ENCODE results near the gene ATP8A2. TPM values are rescaled to one million over a fixed set of nuclear protein-coding genes. Genes with fewer than 3 reads are reported as not detected.

ATP8A2 gene
- total RNA-seq, 2 experiments from 2014 or later = 0.28 to 0.32 TPM

- no peak overlapping the region for H3K27ac Mint-ChIP-seq
- CTCF ChIA-PET = no interaction called here
- H3K9me3 Mint-ChIP-seq (ENCODE audit: low read depth) = no peaks in the 10 kb centered on the region
- no peaks in the 10 kb centered on the region for H3K4me1 Mint-ChIP-seq
- H3K4me3 Mint-ChIP-seq = no peak overlapping the region
- no peaks in the 10 kb centered on the region for H3K27me3 Mint-ChIP-seq
- H3K36me3 Mint-ChIP-seq = no peaks in the 10 kb centered on the region
- no peak for ATAC-seq
- no peak for DNase-seq
Observed at GRCh38 chr13:25654322-25654721, 282.5 kb downstream of the ATP8A2 start.

GRCh38 chr13:25657157-25657556 is 285.4 kb downstream of the ATP8A2 start:
- CTCF ChIA-PET = no interaction called here
- H3K36me3 Mint-ChIP-seq = no peaks in the 10 kb centered on the region
- no peak for ATAC-seq
- H3K27me3 Mint-ChIP-seq = peaks cover 4% of the 10 kb centered on the region
- H3K27ac Mint-ChIP-seq = no peak overlapping the region
- H3K4me1 Mint-ChIP-seq = no peaks in the 10 kb centered on the region
- no peak for DNase-seq
- H3K4me3 Mint-ChIP-seq = no peak overlapping the region
- no peaks in the 10 kb centered on the region for H3K9me3 Mint-ChIP-seq (ENCODE audit: low read depth)

- H3K36me3 Mint-ChIP-seq = no peaks in the 10 kb centered on the region
Observed at GRCh38 chr13:25659091-25659795, 287.5 kb downstream of the ATP8A2 start.

GRCh38 chr13:25660996-25661395 is 289.2 kb downstream of the ATP8A2 start:
- CTCF ChIA-PET = no interaction called here
- H3K27me3 Mint-ChIP-seq = peaks cover 6% of the 10 kb centered on the region
- no peaks in the 10 kb centered on the region for H3K36me3 Mint-ChIP-seq
- no peak for ATAC-seq
- no peak overlapping the region for H3K4me3 Mint-ChIP-seq
- no peak overlapping the region for H3K27ac Mint-ChIP-seq
- no peak for DNase-seq
- H3K9me3 Mint-ChIP-seq (ENCODE audit: low read depth) = no peaks in the 10 kb centered on the region
- H3K4me1 Mint-ChIP-seq = no peaks in the 10 kb centered on the region

More at GRCh38 chr13:25659091-25659795, 287.5 kb downstream of the ATP8A2 start:
- Mint-ChIP-seq H3K9me3 (ENCODE audit: low read depth) (no peaks in the 10 kb centered on the region), H3K4me1 (no peaks in the 10 kb centered on the region), H3K27ac (no peak overlapping the region), H3K27me3 (peaks cover 6% of the 10 kb centered on the region), H3K4me3 (no peak overlapping the region)
- CTCF ChIA-PET = no interaction called here
- no peak for DNase-seq
- ATAC-seq = no peak

GRCh38 chr13:25662516-25662915 is 290.7 kb downstream of the ATP8A2 start:
- Mint-ChIP-seq H3K36me3 (no peaks in the 10 kb centered on the region), H3K4me3 (no peak overlapping the region), H3K27me3 (peaks cover 6% of the 10 kb centered on the region), H3K9me3 (ENCODE audit: low read depth) (no peaks in the 10 kb centered on the region), H3K4me1 (no peaks in the 10 kb centered on the region), H3K27ac (no peak overlapping the region)
- DNase-seq (no peak), ATAC-seq (no peak)
- CTCF ChIA-PET = no interaction called here

DNA sequence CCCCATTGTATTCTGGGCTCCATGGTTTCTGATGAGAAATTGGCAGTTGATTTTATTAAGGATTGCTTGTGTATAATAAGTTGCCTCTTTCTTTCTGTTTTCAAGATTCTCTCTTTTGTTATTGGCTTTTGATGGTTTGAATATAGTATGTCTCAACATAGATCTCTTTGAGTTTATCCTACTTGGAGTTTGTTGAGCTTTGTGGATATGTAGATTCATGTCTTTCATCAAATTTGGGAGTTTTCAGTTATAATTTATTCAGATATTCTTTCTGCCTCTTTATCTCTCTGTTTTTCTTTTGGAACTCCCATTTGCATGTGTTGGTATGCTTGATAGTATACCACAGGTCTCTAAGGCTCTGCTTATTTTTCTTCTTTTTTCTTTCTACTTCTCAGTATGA is 296.6 kb downstream of the ATP8A2 start:
- Mint-ChIP-seq H3K36me3 (no peaks in the 10 kb centered on the region), H3K27ac (no peak overlapping the region), H3K4me3 (no peak overlapping the region), H3K27me3 (no peaks in the 10 kb centered on the region), H3K4me1 (no peaks in the 10 kb centered on the region), H3K9me3 (ENCODE audit: low read depth) (peaks cover 8% of the 10 kb centered on the region)
- CTCF ChIA-PET = interaction anchor here (1.0 kb wide), 1 partner anchor 12 kb away, joined by 3 read pairs; no protein-coding TSS in a partner anchor
- ATAC-seq (no peak), DNase-seq (no peak)

- no peak overlapping the region for H3K4me3 Mint-ChIP-seq
Observed at GRCh38 chr13:25673711-25674110, 301.9 kb downstream of the ATP8A2 start.

DNA sequence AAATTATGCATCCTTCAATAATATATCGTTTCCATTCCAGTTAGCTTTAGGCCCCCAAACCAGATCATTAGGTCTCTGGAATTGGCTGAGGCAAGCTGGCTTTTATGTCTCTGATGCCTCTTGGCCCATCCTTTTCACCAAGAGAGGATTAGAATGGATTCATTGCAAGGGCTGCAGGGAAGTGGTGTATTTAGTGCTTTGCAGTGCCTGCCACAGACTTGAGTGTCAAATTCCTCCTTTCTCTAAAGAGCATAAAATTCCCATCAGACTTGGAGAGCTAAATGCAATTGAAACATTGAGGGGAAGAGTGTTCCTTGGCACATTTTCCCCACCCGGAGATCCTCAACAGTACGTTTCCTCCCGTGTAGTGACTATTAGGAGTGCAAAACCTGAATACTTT is 302.6 kb downstream of the ATP8A2 start:
- DNase-seq = no peak
- Mint-ChIP-seq H3K27me3 (peaks cover 3% of the 10 kb centered on the region), H3K4me3 (no peak overlapping the region)

More at GRCh38 chr13:25673711-25674110, 301.9 kb downstream of the ATP8A2 start:
- Mint-ChIP-seq H3K36me3 (no peaks in the 10 kb centered on the region), H3K4me1 (no peaks in the 10 kb centered on the region), H3K9me3 (ENCODE audit: low read depth) (peaks cover 3% of the 10 kb centered on the region), H3K27me3 (peaks cover 3% of the 10 kb centered on the region), H3K27ac (no peak overlapping the region)
- DNase-seq = no peak
- CTCF ChIA-PET = no interaction called here
- no peak for ATAC-seq

DNA sequence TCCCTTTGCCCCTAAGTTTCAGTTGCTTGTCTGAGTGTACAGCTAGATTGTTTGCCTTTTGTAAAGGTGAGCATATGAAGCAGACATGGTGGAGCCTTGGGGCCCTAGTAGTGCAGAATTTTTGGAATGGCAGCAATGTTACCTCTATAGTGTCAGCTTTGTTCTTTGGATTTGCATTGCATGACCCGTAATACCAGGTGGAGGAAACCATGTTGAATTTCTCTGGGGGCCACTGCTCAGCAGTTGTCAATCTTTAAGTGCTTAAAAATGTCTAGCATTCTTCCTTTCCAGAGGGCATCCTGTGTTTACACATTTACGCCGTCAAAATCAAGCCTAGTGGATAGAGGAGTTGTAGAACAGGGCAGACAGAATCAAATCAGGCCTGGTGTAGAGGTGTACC is 303.3 kb downstream of the ATP8A2 start:
- Mint-ChIP-seq H3K4me3 (no peak overlapping the region), H3K36me3 (no peaks in the 10 kb centered on the region), H3K9me3 (ENCODE audit: low read depth) (peaks cover 1% of the 10 kb centered on the region), H3K27me3 (peaks cover 3% of the 10 kb centered on the region), H3K4me1 (no peaks in the 10 kb centered on the region), H3K27ac (no peak overlapping the region)
- CTCF ChIA-PET = no interaction called here
- DNase-seq (no peak), ATAC-seq (no peak)

More for the DNA sequence above, 302.6 kb downstream of the ATP8A2 start:
- Mint-ChIP-seq H3K4me1 (no peaks in the 10 kb centered on the region), H3K36me3 (no peaks in the 10 kb centered on the region), H3K27ac (no peak overlapping the region), H3K9me3 (ENCODE audit: low read depth) (peaks cover 3% of the 10 kb centered on the region)
- no peak for ATAC-seq
- CTCF ChIA-PET = no interaction called here

DNA sequence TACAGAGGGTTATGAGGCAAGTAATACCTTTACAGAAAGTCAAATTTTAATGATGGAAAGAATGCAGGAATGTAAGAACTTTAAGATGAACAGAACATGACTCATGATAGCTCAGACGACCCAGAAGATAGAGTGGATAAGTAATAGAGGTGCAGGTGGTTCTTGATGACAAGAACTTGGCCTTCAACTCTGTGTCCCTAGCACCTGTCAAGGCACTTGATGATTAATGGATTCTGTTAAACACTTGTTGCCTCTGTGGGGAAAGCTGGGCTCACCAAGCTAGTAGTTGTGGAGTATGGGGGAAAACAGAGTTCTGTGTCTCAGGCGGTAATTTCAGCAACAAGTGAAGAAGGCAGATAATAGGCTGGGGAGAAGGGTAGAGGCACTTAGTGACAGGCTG is 306.2 kb downstream of the ATP8A2 start:
- Mint-ChIP-seq H3K4me1 (no peaks in the 10 kb centered on the region), H3K9me3 (ENCODE audit: low read depth) (peaks cover 2% of the 10 kb centered on the region), H3K27me3 (peaks cover 3% of the 10 kb centered on the region), H3K36me3 (no peaks in the 10 kb centered on the region), H3K4me3 (no peak overlapping the region), H3K27ac (no peak overlapping the region)
- ATAC-seq = no peak
- CTCF ChIA-PET = no interaction called here
- DNase-seq = no peak

DNA sequence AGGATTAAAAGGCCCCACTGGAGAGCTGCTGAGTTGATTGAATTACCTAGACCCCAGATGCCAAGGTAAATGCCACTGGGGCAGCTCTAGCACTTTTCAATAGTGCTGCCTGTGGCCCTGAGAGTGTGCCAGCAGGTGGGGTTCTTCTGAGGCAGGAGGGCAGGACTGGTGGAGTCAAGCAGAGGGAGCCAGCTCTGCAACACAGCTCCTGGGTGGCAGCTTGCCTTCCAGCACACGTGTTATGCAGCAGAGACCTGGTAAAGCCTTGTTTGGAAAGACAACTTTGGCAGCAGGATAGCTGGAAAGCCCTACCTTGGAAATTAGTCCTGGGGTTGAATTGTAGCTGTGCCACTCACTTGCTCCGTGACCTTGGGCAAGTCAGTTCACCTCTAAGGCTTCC is 306.6 kb downstream of the ATP8A2 start:
- Mint-ChIP-seq H3K36me3 (no peaks in the 10 kb centered on the region), H3K27ac (no peak overlapping the region), H3K4me1 (no peaks in the 10 kb centered on the region), H3K9me3 (ENCODE audit: low read depth) (peaks cover 2% of the 10 kb centered on the region), H3K4me3 (no peak overlapping the region), H3K27me3 (peaks cover 3% of the 10 kb centered on the region)
- ATAC-seq (no peak), DNase-seq (no peak)
- CTCF ChIA-PET = no interaction called here

- CTCF ChIA-PET = no interaction called here
- Mint-ChIP-seq H3K9me3 (ENCODE audit: low read depth) (peaks cover 2% of the 10 kb centered on the region), H3K27me3 (peaks cover 3% of the 10 kb centered on the region), H3K4me1 (no peaks in the 10 kb centered on the region), H3K36me3 (no peaks in the 10 kb centered on the region), H3K27ac (no peak overlapping the region), H3K4me3 (no peak overlapping the region)
- no peak for DNase-seq
- no peak for ATAC-seq
Observed at GRCh38 chr13:25679159-25679558, 307.4 kb downstream of the ATP8A2 start.

GRCh38 chr13:25679936-25680335 is 308.2 kb downstream of the ATP8A2 start:
- Mint-ChIP-seq H3K4me3 (no peak overlapping the region), H3K36me3 (no peaks in the 10 kb centered on the region), H3K27ac (no peak overlapping the region), H3K27me3 (no peaks in the 10 kb centered on the region), H3K9me3 (ENCODE audit: low read depth) (peaks cover 2% of the 10 kb centered on the region), H3K4me1 (no peaks in the 10 kb centered on the region)
- CTCF ChIA-PET = interaction anchor here (0.7 kb wide), 1 partner anchor 12 kb away, joined by 3 read pairs; no protein-coding TSS in a partner anchor
- no peak for ATAC-seq
- DNase-seq = no peak

DNA sequence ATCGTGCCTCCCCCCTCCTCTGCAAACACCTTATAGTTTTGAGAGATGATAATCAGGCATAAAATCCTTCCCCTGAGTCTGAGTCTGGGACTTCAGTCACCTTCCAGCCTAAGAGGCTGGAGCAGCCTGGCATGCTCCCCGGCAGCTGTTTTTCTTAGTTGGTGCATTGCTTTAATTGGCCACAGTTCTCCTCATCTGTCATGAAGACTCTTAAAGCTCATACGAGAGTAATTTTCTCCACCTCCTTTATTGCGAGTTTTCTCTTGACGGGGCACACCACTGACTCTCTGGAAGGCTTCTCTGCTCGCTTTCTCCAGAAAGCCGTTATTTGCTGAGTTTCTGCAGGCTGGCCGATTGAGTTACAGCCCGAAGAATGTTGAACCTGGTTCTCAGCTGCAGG is 310.5 kb downstream of the ATP8A2 start:
- ATAC-seq (no peak), DNase-seq (no peak)
- Mint-ChIP-seq H3K36me3 (no peaks in the 10 kb centered on the region), H3K4me1 (no peaks in the 10 kb centered on the region), H3K27me3 (no peaks in the 10 kb centered on the region), H3K27ac (no peak overlapping the region), H3K9me3 (ENCODE audit: low read depth) (peaks cover 2% of the 10 kb centered on the region), H3K4me3 (no peak overlapping the region)
- CTCF ChIA-PET = no interaction called here
